H1 (cell line): ENCODE data around the gene GPC3. TPM values are rescaled to one million over a fixed set of nuclear protein-coding genes. Genes with fewer than 3 reads are reported as not detected.

ENCODE experiments used
- CTCF ChIA-PET: fragments of 300-600 bp; sonication (Branson Sonifier 250); formaldehyde crosslinking; loops from one replicate; lab custom pipeline; 2021; ENCODE audit not compliant: partially characterized antibody; lab: Charles Lee
- POLR2A ChIA-PET: fragments of 300-600 bp; sonication (Branson Sonifier 250); formaldehyde crosslinking; loops from one replicate; lab custom pipeline; 2021; ENCODE audit warnings: inconsistent platforms; ENCODE audit not compliant: partially characterized antibody; lab: Charles Lee
- DNase-seq, 2 experiments: peaks; one replicate each; pipeline versions ENCODE4 v3.0.0 to v3.0.0-alpha.2; 2010 to 2022; ENCODE audit warnings: low spot score in 2 of 2, low read depth in 1 of 2, mixed read lengths in 1 of 2
- FAIRE-seq: peaks from 2 replicates; lab custom pipeline; 2011; peaks lifted over from hg19 to GRCh38; lab: Jason Lieb, UNC
- H2AFZ ChIP-seq: 2 replicates; pipeline ENCODE4 v1.8.1; 2012; ENCODE audit warnings: low read length, inconsistent platforms
- H2AK5ac ChIP-seq: 2 replicates; pipeline ENCODE4 v1.6.1; 2013; ENCODE audit warnings: low read depth, low read length
- H2BK120ac ChIP-seq: replicated peaks from 2 replicates; pipeline ENCODE3; 2013; ENCODE audit warnings: low read depth, low read length, inconsistent platforms
- H2BK12ac ChIP-seq: 2 replicates; pipeline ENCODE4 v1.6.1; 2013; ENCODE audit warnings: low read depth, low read length
- H2BK15ac ChIP-seq: 2 replicates; pipeline ENCODE4 v1.6.1; 2013; ENCODE audit warnings: low read length
- H2BK20ac ChIP-seq: 2 replicates; pipeline ENCODE4 v1.6.1; 2013; ENCODE audit warnings: low read length
- H2BK5ac ChIP-seq: 2 replicates; pipeline ENCODE4 v1.6.1; 2013; ENCODE audit warnings: low read depth, low read length
- H3K14ac ChIP-seq: 2 replicates; pipeline ENCODE4 v1.6.1; 2013; ENCODE audit warnings: inconsistent platforms; ENCODE audit not compliant: insufficient read length
- H3K18ac ChIP-seq: 2 replicates; pipeline ENCODE4 v1.6.1; 2013; ENCODE audit warnings: low read length; ENCODE audit errors: extremely low read depth
- H3K23ac ChIP-seq: 2 replicates; pipeline ENCODE4 v1.6.1; 2013; ENCODE audit warnings: inconsistent platforms; ENCODE audit not compliant: insufficient read length
- H3K23me2 ChIP-seq: 2 replicates; pipeline ENCODE4 v1.6.1; 2013; ENCODE audit warnings: low read depth, low read length
- H3K27ac ChIP-seq: 2 replicates; pipeline ENCODE4 v1.6.1; 2011; ENCODE audit warnings: low read depth, low read length, inconsistent platforms
- H3K27me3 ChIP-seq, 4 experiments: replicated peaks in 1 of 4; 1 replicate in 1 of 4; 2 replicates in 3 of 4; pipeline versions ENCODE4 v1.6.1 to v1.8.1; 2011 to 2013; ENCODE audit warnings: low read length in 3 of 4, mild to moderate bottlenecking in 3 of 4, inconsistent platforms in 2 of 4, mixed read lengths in 2 of 4, moderate library complexity in 1 of 4; ENCODE audit not compliant: control insufficient read depth in 3 of 4, insufficient read depth in 3 of 4; ENCODE audit errors: extremely low read depth in 1 of 4
- H3K36me3 ChIP-seq, 4 experiments: 2 replicates each; pipeline versions ENCODE4 v1.6.1 to v1.8.1; 2011 to 2013; ENCODE audit warnings: mild to moderate bottlenecking in 4 of 4, low read length in 3 of 4, moderate library complexity in 2 of 4, control low read depth in 1 of 4, inconsistent platforms in 1 of 4; ENCODE audit not compliant: insufficient read depth in 4 of 4, control insufficient read depth in 2 of 4
- H3K4ac ChIP-seq: replicated peaks from 2 replicates; pipeline ENCODE3; 2013; ENCODE audit warnings: low read length, low read depth, mixed read lengths, inconsistent platforms; ENCODE audit not compliant: insufficient read length
- H3K4me1 ChIP-seq, 4 experiments: replicated peaks in 1 of 4; 1 replicate in 1 of 4; 2 replicates in 3 of 4; pipeline versions ENCODE4 v1.6.1 to v1.8.1; 2011 to 2013; ENCODE audit warnings: low read length in 3 of 4, inconsistent platforms in 2 of 4, mixed read lengths in 1 of 4; ENCODE audit not compliant: insufficient read depth in 4 of 4, control insufficient read depth in 3 of 4
- H3K4me2 ChIP-seq, 2 experiments: 2 replicates each; pipeline versions ENCODE4 v1.6.1 to v1.8.1; 2011 to 2013; ENCODE audit warnings: low read depth in 2 of 2, low read length in 2 of 2, control low read depth in 1 of 2, inconsistent platforms in 1 of 2, mild to moderate bottlenecking in 1 of 2; ENCODE audit not compliant: insufficient read depth in 1 of 2
- H3K4me3 ChIP-seq, 4 experiments: fragments of 200-600, 300-600 bp in 1 of 4; sonication (generic), shearing (Covaris generic), sonication (Bioruptor Twin) in 1 of 4; 2 replicates each; pipeline versions ENCODE4 v1.5.1 to v1.8.1; 2011 to 2016; ENCODE audit warnings: low read length in 4 of 4, low read depth in 3 of 4, control low read depth in 2 of 4, inconsistent platforms in 2 of 4, mild to moderate bottlenecking in 2 of 4, mixed read lengths in 1 of 4, moderate library complexity in 1 of 4; ENCODE audit not compliant: insufficient read depth in 2 of 4; ENCODE audit errors: extremely low read depth in 1 of 4
- H3K56ac ChIP-seq: replicated peaks from 2 replicates; pipeline ENCODE3; 2013; ENCODE audit warnings: low read depth, mild to moderate bottlenecking, mixed read lengths, low read length, inconsistent platforms; ENCODE audit not compliant: insufficient read length
- H3K79me1 ChIP-seq: 2 replicates; pipeline ENCODE4 v1.6.1; 2013; ENCODE audit warnings: low read depth, low read length, control low read depth
- H3K79me2 ChIP-seq, 2 experiments: 2 replicates each; pipeline versions ENCODE4 v1.6.1 to v1.8.1; 2012 to 2013; ENCODE audit warnings: low read length in 2 of 2, mild to moderate bottlenecking in 2 of 2, inconsistent platforms in 1 of 2; ENCODE audit not compliant: insufficient read depth in 2 of 2, control insufficient read depth in 1 of 2
- H3K9ac ChIP-seq, 4 experiments: replicated peaks in 1 of 4; 1 replicate in 1 of 4; 2 replicates in 3 of 4; pipeline versions ENCODE4 v1.6.1 to v1.8.1; 2011 to 2013; ENCODE audit warnings: low read depth in 3 of 4, low read length in 3 of 4, control low read depth in 2 of 4, mild to moderate bottlenecking in 2 of 4, moderate library complexity in 2 of 4, inconsistent platforms in 1 of 4; ENCODE audit errors: extremely low read depth in 1 of 4
- H3K9me3 ChIP-seq, 2 experiments: 2 replicates each; pipeline versions ENCODE4 v1.6.1 to v1.8.1; 2012 to 2013; ENCODE audit warnings: mild to moderate bottlenecking in 2 of 2, moderate library complexity in 2 of 2, control low read depth in 1 of 2, inconsistent platforms in 1 of 2, low read depth in 1 of 2, low read length in 1 of 2, mixed read lengths in 1 of 2; ENCODE audit not compliant: insufficient read depth in 2 of 2
- H4K20me1 ChIP-seq, 2 experiments: replicated peaks in 1 of 2; 2 replicates each; pipeline versions ENCODE3 to v1.8.1; 2011 to 2013; ENCODE audit warnings: inconsistent platforms in 2 of 2, low read length in 2 of 2, mild to moderate bottlenecking in 1 of 2; ENCODE audit not compliant: insufficient read depth in 2 of 2, control insufficient read depth in 1 of 2
- H4K5ac ChIP-seq: 2 replicates; pipeline ENCODE4 v1.6.1; 2013; ENCODE audit warnings: low read length, low read depth, mixed read lengths, inconsistent platforms; ENCODE audit not compliant: insufficient read length
- H4K8ac ChIP-seq: 2 replicates; pipeline ENCODE4 v1.8.0; 2013; ENCODE audit warnings: mild to moderate bottlenecking, moderate library complexity, low read length, inconsistent platforms; ENCODE audit not compliant: insufficient read depth; ENCODE audit errors: extremely low read depth
- H4K91ac ChIP-seq: replicated peaks from 2 replicates; pipeline ENCODE3; 2013; ENCODE audit warnings: low read length, mixed read lengths, inconsistent platforms; ENCODE audit not compliant: insufficient read length
- ATF2 ChIP-seq: IDR thresholded peaks from 2 replicates; pipeline ENCODE4 v1.6.1; 2012; ENCODE audit warnings: low read length, inconsistent platforms
- CREB1 ChIP-seq: IDR thresholded peaks from 2 replicates; pipeline ENCODE4 v1.6.1; 2012; ENCODE audit warnings: inconsistent platforms
- RAD21 ChIP-seq, 2 experiments: IDR thresholded peaks in 1 of 2; conservative IDR thresholded peaks in 1 of 2; 2 replicates each; pipeline ENCODE4 v1.6.1; 2011; ENCODE audit warnings: low read depth in 2 of 2, low read length in 2 of 2, improper control_type of control experiment in 1 of 2, inconsistent platforms in 1 of 2, mild to moderate bottlenecking in 1 of 2, moderate library complexity in 1 of 2
- SAP30 ChIP-seq: fragments of 300-600 bp; sonication (generic); IDR thresholded peaks from 2 replicates; pipeline ENCODE4 v1.7.1; 2012; ENCODE audit warnings: low read length, moderate library complexity, mild to moderate bottlenecking, inconsistent platforms; ENCODE audit not compliant: insufficient read depth, insufficient replicate concordance
- SIX5 ChIP-seq: IDR thresholded peaks from 2 replicates; pipeline ENCODE4 v1.6.1; 2011; ENCODE audit warnings: mild to moderate bottlenecking, low read depth, low read length
- SP4 ChIP-seq: IDR thresholded peaks from 2 replicates; pipeline ENCODE4 v1.6.1; 2012; ENCODE audit warnings: low read length, inconsistent platforms
- TEAD4 ChIP-seq: IDR thresholded peaks from 2 replicates; pipeline ENCODE4 v1.6.1; 2012; ENCODE audit warnings: low read depth, low read length, inconsistent platforms, mixed read lengths
- WGBS, 2 experiments: shearing (Covaris generic) in 1 of 2; methylation state at CpG; one replicate each; pipeline versions ENCODE4 v1.1.6 to v1.1.7; 2013 to 2015; ENCODE audit warnings: low lambda C conversion rate in 2 of 2, mixed read lengths in 2 of 2, inconsistent platforms in 1 of 2, low coverage in 1 of 2, missing lambda C conversion rate in 1 of 2; ENCODE audit not compliant: insufficient replicate concordance in 2 of 2, insufficient coverage in 1 of 2, insufficient read length in 1 of 2; ENCODE audit errors: extremely low coverage in 1 of 2, missing lambda C conversion rate in 1 of 2; 5-methylcytosine and 5-hydroxymethylcytosine counted together
- polyA plus RNA-seq, 7 experiments: library from polyadenylated mRNA; depleted of rRNA in 3 of 7; stranded (reverse) in 5 of 7; unstranded in 2 of 7; fragments of >200 nt in 5 of 7; fragments of 200-250 nt in 2 of 7; gene quantifications; 1 replicate in 5 of 7; 2 replicates in 1 of 7; 4 replicates in 1 of 7; pipeline versions ENCODE4 v1.2.1 to v1.2.3, GENCODE V29; 2011 to 2013; ENCODE audit warnings: missing spikeins in 2 of 7, mixed read lengths in 2 of 7
- total RNA-seq: library from RNA; stranded (reverse); fragmentation: NEBNext Ultra II Directional; extraction: Animal tissue kit (Norgen Biotek cat#: 25700); gene quantifications from 2 replicates; pipeline ENCODE4 v1.2.1, GENCODE V29; 2021
- TF ChIP-seq, protein P1 (sequence below), 3 experiments: IDR thresholded peaks; 1 replicate in 2 of 3; 2 replicates in 1 of 3; pipeline versions ENCODE4 v1.5.1 to v1.6.1; 2011; ENCODE audit warnings: low read length in 3 of 3, mild to moderate bottlenecking in 3 of 3, inconsistent platforms in 2 of 3, low read depth in 1 of 3, moderate library complexity in 1 of 3; ENCODE audit not compliant: insufficient read depth in 1 of 3; ENCODE audit errors: control extremely low read depth in 1 of 3

Gene GPC3
- total and polyA plus RNA-seq, 2 of the 8 experiments (the other 6 are each of a cell fraction or from before 2014, with no cell fraction given) = 64.8 to 71.9 TPM

GRCh38 chrX:133649651-133650050 lies 335.7 kb downstream of the GPC3 start:
- FAIRE-seq (peak; percentile 90), DNase-seq (peak; percentile 58 to 60)
- no peaks in the 10 kb centered on the region for H3K23me2 ChIP-seq
- H4K91ac ChIP-seq = no peak overlapping the region
- no peak overlapping the region for H3K27ac ChIP-seq
- 8% methylated on average over 1 of the region's 1 CpG; no CpG with 5 or more reads in 1 of the 2 experiments for WGBS, 2 experiments
- H3K9me3 ChIP-seq = no peaks in the 10 kb centered on the region
- CTCF ChIA-PET = interaction anchor here (0.9 to 1.6 kb wide), 3 partner anchors 21 to 645 kb away, joined by 3 to 6 read pairs (median 3); no protein-coding TSS in a partner anchor
- H3K18ac ChIP-seq = no peak overlapping the region
- H4K20me1 ChIP-seq = no peaks in the 10 kb centered on the region
- H3K9ac ChIP-seq = no peak overlapping the region
- no peak overlapping the region for H3K56ac ChIP-seq
- no peaks in the 10 kb centered on the region for H3K79me1 ChIP-seq
- H3K79me2 ChIP-seq = no peaks in the 10 kb centered on the region
- no peaks in the 10 kb centered on the region for H3K36me3 ChIP-seq
- H3K23ac ChIP-seq = no peak overlapping the region
- no peak overlapping the region for H2BK20ac ChIP-seq
- H3K14ac ChIP-seq = no peak overlapping the region
- no peak overlapping the region for H2BK12ac ChIP-seq
- no peak overlapping the region for H3K4ac ChIP-seq
- H4K5ac ChIP-seq = no peak overlapping the region
- no peak overlapping the region for H4K8ac ChIP-seq
- H3K4me1 ChIP-seq = peaks cover 0 to 17% (median 4%) of the 10 kb centered on the region in 4 experiments; a peak in 5 of 7 replicates
- no peak overlapping the region for H3K4me3 ChIP-seq
- no peak overlapping the region for H2BK5ac ChIP-seq
- no peak overlapping the region for H2BK120ac ChIP-seq
- no peak overlapping the region for H2AFZ ChIP-seq
- H3K4me2 ChIP-seq = peak overlapping the region in 1 of 2 experiments; percentile 6; a peak in 1 of 4 replicates
- no peaks in the 10 kb centered on the region for H3K27me3 ChIP-seq
- H2AK5ac ChIP-seq = no peak overlapping the region
- H2BK15ac ChIP-seq = no peak overlapping the region
- POLR2A ChIA-PET = interaction anchor here (0.8 kb wide), 1 partner anchor 240 kb away, joined by 3 read pairs; no protein-coding TSS in a partner anchor
- TF ChIP-seq SP4 (no peak), ATF2 (0 out of 2 replicates have a peak, but pooled peaks have one; percentile 57), TEAD4 (peak; percentile 27; the same call in 1 of the 2 replicates), SAP30 (no peak), SIX5 (no peak), RAD21 (IDR thresholded peaks at IDR 0.05 in 1 of 2, conservative IDR thresholded peaks at IDR 0.05 in 1 of 2; ENCODE audit: low read depth in 2 of 2, low read length in 2 of 2) (peak in 1 of 2 experiments; percentile 40; a peak in 2 of 4 replicates), CREB1 (peak; percentile 17; the same call in 1 of the 2 replicates)
- TF ChIP-seq, protein P1, sequence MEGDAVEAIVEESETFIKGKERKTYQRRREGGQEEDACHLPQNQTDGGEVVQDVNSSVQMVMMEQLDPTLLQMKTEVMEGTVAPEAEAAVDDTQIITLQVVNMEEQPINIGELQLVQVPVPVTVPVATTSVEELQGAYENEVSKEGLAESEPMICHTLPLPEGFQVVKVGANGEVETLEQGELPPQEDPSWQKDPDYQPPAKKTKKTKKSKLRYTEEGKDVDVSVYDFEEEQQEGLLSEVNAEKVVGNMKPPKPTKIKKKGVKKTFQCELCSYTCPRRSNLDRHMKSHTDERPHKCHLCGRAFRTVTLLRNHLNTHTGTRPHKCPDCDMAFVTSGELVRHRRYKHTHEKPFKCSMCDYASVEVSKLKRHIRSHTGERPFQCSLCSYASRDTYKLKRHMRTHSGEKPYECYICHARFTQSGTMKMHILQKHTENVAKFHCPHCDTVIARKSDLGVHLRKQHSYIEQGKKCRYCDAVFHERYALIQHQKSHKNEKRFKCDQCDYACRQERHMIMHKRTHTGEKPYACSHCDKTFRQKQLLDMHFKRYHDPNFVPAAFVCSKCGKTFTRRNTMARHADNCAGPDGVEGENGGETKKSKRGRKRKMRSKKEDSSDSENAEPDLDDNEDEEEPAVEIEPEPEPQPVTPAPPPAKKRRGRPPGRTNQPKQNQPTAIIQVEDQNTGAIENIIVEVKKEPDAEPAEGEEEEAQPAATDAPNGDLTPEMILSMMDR (IDR thresholded peaks at IDR 0.05; ENCODE audit: control extremely low read depth in 1 of 3, insufficient read depth in 1 of 3, low read depth in 1 of 3, low read length in 3 of 3) = peak in 2 of 3 experiments; percentile 4 to 5; a peak in 2 of 4 replicates
